ENCODE data around the gene CNR2. TPM values are rescaled to one million over a fixed set of nuclear protein-coding genes. Genes with fewer than 3 reads are reported as not detected.
"Not testable (repeated sequence)": the region's sequence is repeated elsewhere in the genome, so short reads cannot be mapped to it uniquely, and the experiment has no call there.

Gene CNR2
- total and polyA plus RNA-seq, 2 of the 4 experiments (the other 2 are of a cell fraction), result not detected

GRCh38 chr1:23958040-23958809 is 45.1 kb upstream of the CNR2 start:
- H3K36me3 ChIP-seq (ENCODE audit: control insufficient read depth, insufficient read depth, low read length); H3K9me1 ChIP-seq (ENCODE audit: insufficient read depth, low read length); H2AK9ac ChIP-seq (replicated peaks; ENCODE audit: low read depth, low read length, poor library complexity); POLR2A ChIA-PET (ENCODE audit: unreplicated experiment); H3K18ac ChIP-seq (ENCODE audit: low read depth, low read length); ATAC-seq (ENCODE audit: low read depth); H3K27me3 ChIP-seq (ENCODE audit: control insufficient read depth, insufficient read depth, low read length); H2BK20ac ChIP-seq (ENCODE audit: low read depth, low read length); dilution Hi-C loops (cut with HindIII; ENCODE audit: low sequenced_read_pairs, unreplicated experiment); H3K79me1 ChIP-seq (ENCODE audit: low read depth in 1 of 2, low read length in 2 of 2); H3K4me1 ChIP-seq (ENCODE audit: control insufficient read depth, insufficient read depth, low read length); BruUV-seq (replicated peaks); H3K9me3 ChIP-seq (ENCODE audit: control insufficient read depth, insufficient read depth, low read length); H2AFZ ChIP-seq (replicated peaks; ENCODE audit: low read length, poor library complexity); H2BK120ac ChIP-seq (ENCODE audit: low read depth, low read length); in situ Hi-C loops (cut with MboI; ENCODE audit: low sequenced_read_pairs); intact Hi-C loops (cut with micrococcal nuclease); CTCF ChIA-PET; H2AK5ac ChIP-seq (ENCODE audit: low read depth, low read length); DNase-seq: not testable (repeated sequence)
- Histone ChIP-seq H4K8ac (ENCODE audit: low read depth in 2 of 2, low read length in 2 of 2) (peak overlapping the region; percentile 5 to 75; a peak in 3 of 4 replicates), H3K23ac (ENCODE audit: low read depth, low read length) (peak overlapping the region; percentile 78; the same call in 1 of the 2 replicates), H3K4ac (ENCODE audit: low read depth, low read length) (peak overlapping the region; percentile 82), H3K56ac (ENCODE audit: extremely low read depth, insufficient read depth, low read length) (peak overlapping the region; percentile 89), H2BK15ac (ENCODE audit: low read depth, low read length) (peak overlapping the region; percentile 43; the same call in 1 of the 3 replicates), H3K4me2 (ENCODE audit: low read depth, low read length) (peak overlapping the region; percentile 78), H4K20me1 (ENCODE audit: insufficient read depth, low read length) (peaks cover 19% of the 10 kb centered on the region), H3K9ac (ENCODE audit: low read depth, low read length) (peak overlapping the region; percentile 61; the same call in 1 of the 2 replicates), H3K14ac (replicated peaks; ENCODE audit: low read depth, low read length) (peak overlapping the region; percentile 92; the same call in 1 of the 2 replicates), H3K4me3 (ENCODE audit: insufficient read depth, low read depth, low read length) (peak overlapping the region; percentile 51), H4K91ac (ENCODE audit: insufficient read depth, low read depth, low read length) (peak overlapping the region; percentile 40; the same call in 1 of the 2 replicates), H2BK5ac (ENCODE audit: low read depth, low read length, poor library complexity, severe bottlenecking) (peak overlapping the region; percentile 95), H3K27ac (ENCODE audit: insufficient read depth, low read length) (peak overlapping the region; percentile 67; the same call in 1 of the 2 replicates), H4K5ac (ENCODE audit: low read depth, low read length) (peak overlapping the region; percentile 0; the same call in 1 of the 2 replicates)
- 40% methylated on average over 1 of the region's 19 CpGs; no CpG with 5 or more reads in 1 of the 2 experiments for WGBS, 2 experiments (ENCODE audit: extremely low coverage in 2 of 2, insufficient read length in 1 of 2)
